ENCODE results near the gene SCN1A.

SCN1A gene

GRCh38 chr2:165958313-165958960, 169.4 kb downstream of the SCN1A start:
- Histone ChIP-seq H3K4me3 (ENCODE audit: insufficient read depth, low read depth, low read length) (no peak overlapping the region), H3K9me3 (ENCODE audit: control insufficient read depth, low read length) (no peaks in the 10 kb centered on the region), H3K36me3 (ENCODE audit: control insufficient read depth, insufficient read depth, low read length) (no peaks in the 10 kb centered on the region), H3K27ac (ENCODE audit: insufficient read depth, low read depth, low read length, poor library complexity, severe bottlenecking) (no peak overlapping the region), H3K27me3 (ENCODE audit: control insufficient read depth, insufficient read depth, low read length, poor library complexity, severe bottlenecking) (peaks cover 11% of the 10 kb centered on the region), H3K4me1 (ENCODE audit: control insufficient read depth, insufficient read depth, low read length) (peaks cover 5% of the 10 kb centered on the region)
- WGBS, 2 experiments: 87 to 93% methylated on average over 3 of the region's 3 CpGs

GRCh38 chr2:165957030-165957675, 170.7 kb downstream of the SCN1A start:
- H3K36me3 ChIP-seq (ENCODE audit: control insufficient read depth, insufficient read depth, low read length): no peaks in the 10 kb centered on the region
- 96% methylated on average over 60 of the region's 60 CpGs for WGBS, 2 experiments

GRCh38 chr2:165953655-165954606, 173.9 kb downstream of the SCN1A start, which contains the start of gene TTC21B:
TTC21B (minus strand) TSS chr2:165953776; CDS start chr2:165953705, 71 bp downstream.
- H3K36me3 ChIP-seq (ENCODE audit: control insufficient read depth, insufficient read depth, low read length): no peaks in the 10 kb centered on the region
- peak within 1 kb of the TSS; percentile 94 for H3K27ac ChIP-seq (ENCODE audit: insufficient read depth, low read depth, low read length, poor library complexity, severe bottlenecking)
- H3K9me3 ChIP-seq (ENCODE audit: control insufficient read depth, low read length): no peaks in the 10 kb centered on the region
- peak within 1 kb of the TSS; percentile 74 for H3K4me3 ChIP-seq (ENCODE audit: insufficient read depth, low read depth, low read length)
- peaks cover 11% of the 10 kb centered on the region for H3K27me3 ChIP-seq (ENCODE audit: control insufficient read depth, insufficient read depth, low read length, poor library complexity, severe bottlenecking)
- H3K4me1 ChIP-seq (ENCODE audit: control insufficient read depth, insufficient read depth, low read length): peaks cover 5% of the 10 kb centered on the region
- WGBS, 2 experiments: 1% methylated on average over 55 of the region's 55 CpGs

More at GRCh38 chr2:165957030-165957675, 170.7 kb downstream of the SCN1A start:
- peaks cover 11% of the 10 kb centered on the region for H3K27me3 ChIP-seq (ENCODE audit: control insufficient read depth, insufficient read depth, low read length, poor library complexity, severe bottlenecking)
- peaks cover 5% of the 10 kb centered on the region for H3K4me1 ChIP-seq (ENCODE audit: control insufficient read depth, insufficient read depth, low read length)
- H3K27ac ChIP-seq (ENCODE audit: insufficient read depth, low read depth, low read length, poor library complexity, severe bottlenecking): no peak overlapping the region
- no peaks in the 10 kb centered on the region for H3K9me3 ChIP-seq (ENCODE audit: control insufficient read depth, low read length)
- H3K4me3 ChIP-seq (ENCODE audit: insufficient read depth, low read depth, low read length): no peak overlapping the region

GRCh38 chr2:165953306-165953654, 174.5 kb downstream of the SCN1A start:
- H3K27me3 ChIP-seq (ENCODE audit: control insufficient read depth, insufficient read depth, low read length, poor library complexity, severe bottlenecking): peaks cover 11% of the 10 kb centered on the region
- H3K4me3 ChIP-seq (ENCODE audit: insufficient read depth, low read depth, low read length): peak overlapping the region; percentile 74
- H3K36me3 ChIP-seq (ENCODE audit: control insufficient read depth, insufficient read depth, low read length): no peaks in the 10 kb centered on the region
- H3K9me3 ChIP-seq (ENCODE audit: control insufficient read depth, low read length): no peaks in the 10 kb centered on the region
- WGBS, 2 experiments: 0 to 1% methylated on average over 24 of the region's 24 CpGs
- H3K27ac ChIP-seq (ENCODE audit: insufficient read depth, low read depth, low read length, poor library complexity, severe bottlenecking): peak overlapping the region; percentile 94
- H3K4me1 ChIP-seq (ENCODE audit: control insufficient read depth, insufficient read depth, low read length): peaks cover 5% of the 10 kb centered on the region

- H3K4me3 ChIP-seq (ENCODE audit: insufficient read depth, low read depth, low read length): peak overlapping the region; percentile 74
- H3K9me3 ChIP-seq (ENCODE audit: control insufficient read depth, low read length): no peaks in the 10 kb centered on the region
- 24 to 50% methylated on average over 1 to 4 of the region's 4 CpGs for WGBS, 2 experiments
- H3K27me3 ChIP-seq (ENCODE audit: control insufficient read depth, insufficient read depth, low read length, poor library complexity, severe bottlenecking): peaks cover 11% of the 10 kb centered on the region
- H3K27ac ChIP-seq (ENCODE audit: insufficient read depth, low read depth, low read length, poor library complexity, severe bottlenecking): no peak overlapping the region
- H3K4me1 ChIP-seq (ENCODE audit: control insufficient read depth, insufficient read depth, low read length): peaks cover 5% of the 10 kb centered on the region
- no peaks in the 10 kb centered on the region for H3K36me3 ChIP-seq (ENCODE audit: control insufficient read depth, insufficient read depth, low read length)
Observed at GRCh38 chr2:165952741-165953211, 175.0 kb downstream of the SCN1A start.

- 0% methylated on average over 1 of the region's 1 CpG for WGBS, 2 experiments
- Histone ChIP-seq H3K36me3 (ENCODE audit: control insufficient read depth, insufficient read depth, low read length) (no peaks in the 10 kb centered on the region), H3K9me3 (ENCODE audit: control insufficient read depth, low read length) (no peaks in the 10 kb centered on the region), H3K27me3 (ENCODE audit: control insufficient read depth, insufficient read depth, low read length, poor library complexity, severe bottlenecking) (peaks cover 11% of the 10 kb centered on the region), H3K4me3 (ENCODE audit: insufficient read depth, low read depth, low read length) (no peak overlapping the region), H3K4me1 (ENCODE audit: control insufficient read depth, insufficient read depth, low read length) (peaks cover 5% of the 10 kb centered on the region), H3K27ac (ENCODE audit: insufficient read depth, low read depth, low read length, poor library complexity, severe bottlenecking) (no peak overlapping the region)
Observed at GRCh38 chr2:165952085-165952484, 175.7 kb downstream of the SCN1A start.

GRCh38 chr2:165950438-165950837, 177.4 kb downstream of the SCN1A start:
- Histone ChIP-seq H3K4me3 (ENCODE audit: insufficient read depth, low read depth, low read length) (no peak overlapping the region), H3K27ac (ENCODE audit: insufficient read depth, low read depth, low read length, poor library complexity, severe bottlenecking) (no peak overlapping the region), H3K9me3 (ENCODE audit: control insufficient read depth, low read length) (no peaks in the 10 kb centered on the region), H3K4me1 (ENCODE audit: control insufficient read depth, insufficient read depth, low read length) (peaks cover 5% of the 10 kb centered on the region), H3K27me3 (ENCODE audit: control insufficient read depth, insufficient read depth, low read length, poor library complexity, severe bottlenecking) (peaks cover 9% of the 10 kb centered on the region), H3K36me3 (ENCODE audit: control insufficient read depth, insufficient read depth, low read length) (no peaks in the 10 kb centered on the region)
- 94 to 97% methylated on average over 3 of the region's 3 CpGs for WGBS, 2 experiments

GRCh38 chr2:165941827-165942226, 186.0 kb downstream of the SCN1A start:
- peaks cover 5% of the 10 kb centered on the region for H3K36me3 ChIP-seq (ENCODE audit: control insufficient read depth, insufficient read depth, low read length)
- no peak overlapping the region for H3K4me3 ChIP-seq (ENCODE audit: insufficient read depth, low read depth, low read length)
- no peaks in the 10 kb centered on the region for H3K27me3 ChIP-seq (ENCODE audit: control insufficient read depth, insufficient read depth, low read length, poor library complexity, severe bottlenecking)
- no peaks in the 10 kb centered on the region for H3K4me1 ChIP-seq (ENCODE audit: control insufficient read depth, insufficient read depth, low read length)
- no CpG with 5 or more reads among the region's 1 CpG for WGBS, 2 experiments
- H3K9me3 ChIP-seq (ENCODE audit: control insufficient read depth, low read length): no peaks in the 10 kb centered on the region
- H3K27ac ChIP-seq (ENCODE audit: insufficient read depth, low read depth, low read length, poor library complexity, severe bottlenecking): no peak overlapping the region

GRCh38 chr2:165938237-165938636, 189.6 kb downstream of the SCN1A start:
- Histone ChIP-seq H3K4me3 (ENCODE audit: insufficient read depth, low read depth, low read length) (no peak overlapping the region), H3K9me3 (ENCODE audit: control insufficient read depth, low read length) (no peaks in the 10 kb centered on the region), H3K4me1 (ENCODE audit: control insufficient read depth, insufficient read depth, low read length) (no peaks in the 10 kb centered on the region), H3K27me3 (ENCODE audit: control insufficient read depth, insufficient read depth, low read length, poor library complexity, severe bottlenecking) (no peaks in the 10 kb centered on the region), H3K36me3 (ENCODE audit: control insufficient read depth, insufficient read depth, low read length) (peaks cover 5% of the 10 kb centered on the region), H3K27ac (ENCODE audit: insufficient read depth, low read depth, low read length, poor library complexity, severe bottlenecking) (no peak overlapping the region)
- WGBS, 2 experiments: 92 to 100% methylated on average over 1 of the region's 1 CpG

All from ectodermal cell (in vitro differentiated cells).